Suprapubic skin (tissue), 4 donors: ENCODE measurements around the gene WWP2.

ENCODE experiments used
- EP300 ChIP-seq: sonication (generic); formaldehyde crosslinking; IDR thresholded peaks from one replicate; pipeline ENCODE4 v1.6.1; 2017; ENCODE audit warnings: antibody characterized with exemption
- POLR2A ChIP-seq, 2 donors: fragments of 450-650 bp; IDR thresholded peaks; one replicate each; pipeline ENCODE4 v1.6.1; 2017; ENCODE audit warnings: antibody characterized with exemption in 2 of 2, mild to moderate bottlenecking in 2 of 2, moderate library complexity in 2 of 2
- POLR2AphosphoS5 ChIP-seq, 3 donors: sonication (generic); formaldehyde crosslinking; IDR thresholded peaks; one replicate each; pipeline ENCODE4 v1.6.1; 2017; ENCODE audit warnings: antibody characterized with exemption in 3 of 3
- TF ChIP-seq, protein P1 (sequence below), 2 donors: fragments of 200-600 bp in 1 of 2; fragments of 450-650 bp in 1 of 2; sonication (generic) in 1 of 2; IDR thresholded peaks; one replicate each; pipeline ENCODE4 v1.5.1; 2016 to 2019; ENCODE audit warnings: antibody characterized with exemption in 2 of 2, mild to moderate bottlenecking in 1 of 2, moderate library complexity in 1 of 2

DNA sequence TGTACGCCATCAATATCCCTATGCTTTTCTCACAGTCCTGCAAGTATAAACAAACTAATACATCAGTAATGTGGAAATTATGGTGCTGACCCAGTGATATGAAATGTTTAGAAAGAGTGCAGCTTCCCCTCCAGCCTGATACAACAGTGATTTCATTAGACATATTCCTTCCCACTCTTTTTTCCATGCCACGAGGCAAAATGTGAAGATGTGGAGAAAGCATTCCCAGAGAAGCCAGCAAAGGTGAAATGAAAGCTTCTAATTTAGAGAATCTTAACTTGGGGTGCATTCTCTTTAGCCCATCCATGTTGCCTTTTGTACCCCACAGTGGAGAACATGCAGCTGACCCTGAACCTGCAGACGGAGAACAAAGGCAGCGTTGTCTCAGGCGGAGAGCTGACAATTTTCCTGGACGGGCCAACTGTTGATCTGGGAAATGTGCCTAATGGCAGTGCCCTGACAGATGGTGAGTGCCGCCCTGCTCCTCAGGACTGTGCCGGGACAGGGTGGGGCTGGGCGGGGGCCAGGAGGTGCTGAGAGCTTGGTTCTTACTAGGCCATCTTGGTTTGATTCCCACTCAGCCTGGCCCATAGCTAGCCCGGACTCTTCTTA is 77.8 kb downstream of the WWP2 start:
- TF ChIP-seq, protein P1, sequence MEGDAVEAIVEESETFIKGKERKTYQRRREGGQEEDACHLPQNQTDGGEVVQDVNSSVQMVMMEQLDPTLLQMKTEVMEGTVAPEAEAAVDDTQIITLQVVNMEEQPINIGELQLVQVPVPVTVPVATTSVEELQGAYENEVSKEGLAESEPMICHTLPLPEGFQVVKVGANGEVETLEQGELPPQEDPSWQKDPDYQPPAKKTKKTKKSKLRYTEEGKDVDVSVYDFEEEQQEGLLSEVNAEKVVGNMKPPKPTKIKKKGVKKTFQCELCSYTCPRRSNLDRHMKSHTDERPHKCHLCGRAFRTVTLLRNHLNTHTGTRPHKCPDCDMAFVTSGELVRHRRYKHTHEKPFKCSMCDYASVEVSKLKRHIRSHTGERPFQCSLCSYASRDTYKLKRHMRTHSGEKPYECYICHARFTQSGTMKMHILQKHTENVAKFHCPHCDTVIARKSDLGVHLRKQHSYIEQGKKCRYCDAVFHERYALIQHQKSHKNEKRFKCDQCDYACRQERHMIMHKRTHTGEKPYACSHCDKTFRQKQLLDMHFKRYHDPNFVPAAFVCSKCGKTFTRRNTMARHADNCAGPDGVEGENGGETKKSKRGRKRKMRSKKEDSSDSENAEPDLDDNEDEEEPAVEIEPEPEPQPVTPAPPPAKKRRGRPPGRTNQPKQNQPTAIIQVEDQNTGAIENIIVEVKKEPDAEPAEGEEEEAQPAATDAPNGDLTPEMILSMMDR (IDR thresholded peaks at IDR 0.05): no peak
- TF ChIP-seq POLR2A (IDR thresholded peaks at IDR 0.05) (no peak), POLR2AphosphoS5 (IDR thresholded peaks at IDR 0.05) (no peak), EP300 (no peak)
